HCT116 (cell line): ENCODE measurements around the gene PTGES2. TPM values are rescaled to one million over a fixed set of nuclear protein-coding genes. Genes with fewer than 3 reads are reported as not detected.

Source experiments
- ATAC-seq: fragments of 200-7000 bp; cut with Tn5 transposase; 2 replicates; pipeline ENCODE4 v1.9.1; 2020; ENCODE audit warnings: mild to moderate bottlenecking, moderate library complexity
- BruUV-seq: library from RNA; stranded (reverse); fragments of 400-500 nt; replicated peaks from 2 replicates; lab custom pipeline; 2021; lab: Mats Ljungman, UMichigan
- CTCF ChIA-PET: fragments of 300-600 bp; sonication (Branson Sonifier 250); formaldehyde crosslinking; loops from one replicate; lab custom pipeline; 2021; ENCODE audit warnings: antibody characterized with exemption; lab: Charles Lee
- POLR2A ChIA-PET: fragments of 300-600, 350-600 bp; sonication (Branson Sonifier 250); formaldehyde crosslinking; loops from one replicate; lab custom pipeline; 2021; ENCODE audit warnings: antibody characterized with exemption; lab: Charles Lee
- RAD21 ChIA-PET, 2 experiments: fragments of 300-600 bp; sonication (Branson Sonifier 250); formaldehyde crosslinking; loops; one replicate each; lab custom pipeline; 2023; ENCODE audit warnings: low total read pairs in 2 of 2; ENCODE audit not compliant: uncharacterized antibody in 2 of 2, unreplicated experiment in 2 of 2, low non-redundant PET in 1 of 2; lab: Charles Lee
- DNase-seq: peaks from one replicate; pipeline ENCODE4 v3.0.0-alpha.2; 2010; ENCODE audit warnings: low read depth, low spot score
- H2AFZ ChIP-seq: fragments of 200-600 bp; shearing (Covaris generic), sonication (generic); 2 replicates; pipeline ENCODE4 v1.6.1; 2017; ENCODE audit warnings: low read depth, mixed run types, mixed read lengths, antibody characterized with exemption, low read length; ENCODE audit not compliant: poor library complexity, severe bottlenecking
- H3K27ac ChIP-seq: 2 replicates; pipeline ENCODE4 v1.5.1; 2012; ENCODE audit warnings: low read depth, low read length
- H3K27me3 ChIP-seq: fragments of 200-600 bp; sonication (generic); 2 replicates; pipeline ENCODE4 v1.6.1; 2016; ENCODE audit warnings: mixed run types, low read length, mixed read lengths; ENCODE audit not compliant: insufficient read depth
- H3K36me3 ChIP-seq, 2 experiments: fragments of 200-500 bp in 1 of 2; fragments of 200-600 bp in 1 of 2; sonication (Bioruptor generic) in 1 of 2; sonication (generic) in 1 of 2; 2 replicates each; pipeline versions ENCODE4 v1.5.1 to v1.6.1; 2014 to 2016; ENCODE audit warnings: low read length in 2 of 2, inconsistent platforms in 1 of 2, mixed read lengths in 1 of 2, mixed run types in 1 of 2; ENCODE audit not compliant: insufficient read depth in 2 of 2, control insufficient read depth in 1 of 2
- H3K4me1 ChIP-seq, 2 experiments: fragments of 200-600 bp in 1 of 2; sonication (generic) in 1 of 2; 2 replicates each; pipeline versions ENCODE4 v1.5.1 to v1.6.1; 2012 to 2017; ENCODE audit warnings: low read length in 2 of 2, inconsistent platforms in 1 of 2, mild to moderate bottlenecking in 1 of 2, mixed read lengths in 1 of 2, mixed run types in 1 of 2, moderate library complexity in 1 of 2; ENCODE audit not compliant: insufficient read depth in 2 of 2, control insufficient read depth in 1 of 2
- H3K4me2 ChIP-seq: fragments of 200-600 bp; sonication (generic); 2 replicates; pipeline ENCODE4 v1.6.1; 2017; ENCODE audit warnings: mixed run types, low read length, mixed read lengths
- H3K4me3 ChIP-seq, 2 experiments: fragments of 200-600 bp in 1 of 2; sonication (generic) in 1 of 2; replicated peaks in 1 of 2; 2 replicates each; pipeline ENCODE4 v1.5.1; 2011 to 2016; ENCODE audit warnings: low read length in 2 of 2, control low read depth in 1 of 2, low read depth in 1 of 2, mild to moderate bottlenecking in 1 of 2, mixed read lengths in 1 of 2, mixed run types in 1 of 2
- H3K79me2 ChIP-seq: fragments of 200-600 bp; sonication (generic); 2 replicates; pipeline ENCODE4 v1.6.1; 2017; ENCODE audit warnings: mild to moderate bottlenecking, mixed run types, low read length, moderate library complexity, mixed read lengths; ENCODE audit not compliant: insufficient read depth
- H3K9ac ChIP-seq: fragments of 200-600 bp; sonication (generic); 2 replicates; pipeline ENCODE4 v1.6.1; 2016; ENCODE audit warnings: low read length, mixed read lengths
- H3K9me2 ChIP-seq: fragments of 200-600 bp; sonication (generic), shearing (Covaris generic); 2 replicates; pipeline ENCODE4 v1.6.1; 2017; ENCODE audit warnings: mixed run types, mild to moderate bottlenecking, moderate library complexity; ENCODE audit not compliant: insufficient read depth
- H3K9me3 ChIP-seq, 2 experiments: fragments of 200-500 bp in 1 of 2; fragments of 200-600 bp in 1 of 2; sonication (Bioruptor generic) in 1 of 2; sonication (generic) in 1 of 2; 2 replicates each; pipeline ENCODE4 v1.6.1; 2014 to 2017; ENCODE audit warnings: low read length in 2 of 2, mixed read lengths in 2 of 2, inconsistent platforms in 1 of 2, low read depth in 1 of 2, mild to moderate bottlenecking in 1 of 2, mixed run types in 1 of 2, moderate library complexity in 1 of 2; ENCODE audit not compliant: control insufficient read depth in 1 of 2, insufficient read depth in 1 of 2
- H4K20me1 ChIP-seq: fragments of 200-600 bp; sonication (generic), shearing (Covaris generic); 2 replicates; pipeline ENCODE4 v1.6.1; 2017; ENCODE audit warnings: mixed run types, mild to moderate bottlenecking, moderate library complexity; ENCODE audit not compliant: insufficient read depth
- ATF3 ChIP-seq: IDR thresholded peaks from 2 replicates; pipeline ENCODE4 v1.6.1; 2012
- CBX3 ChIP-seq: IDR thresholded peaks from 2 replicates; pipeline ENCODE4 v1.6.1; 2012; ENCODE audit warnings: low read depth
- CEBPB ChIP-seq: IDR thresholded peaks from 2 replicates; pipeline ENCODE4 v1.6.1; 2012; ENCODE audit warnings: low read depth
- EGR1 ChIP-seq: IDR thresholded peaks from 2 replicates; pipeline ENCODE4 v1.6.1; 2012; ENCODE audit warnings: low read depth
- ELF1 ChIP-seq: IDR thresholded peaks from 2 replicates; pipeline ENCODE4 v1.6.1; 2012; ENCODE audit warnings: low read depth, borderline replicate concordance
- EZH2phosphoT487 ChIP-seq: fragments of 200-600 bp; IDR thresholded peaks from 2 replicates; pipeline ENCODE4 v1.6.1; 2018; ENCODE audit warnings: antibody characterized with exemption, borderline replicate concordance
- FOSL1 ChIP-seq: IDR thresholded peaks from 2 replicates; pipeline ENCODE4 v1.6.1; 2012; ENCODE audit warnings: low read depth
- JUND ChIP-seq: IDR thresholded peaks from 2 replicates; pipeline ENCODE4 v1.6.1; 2012
- MAX ChIP-seq: IDR thresholded peaks from 2 replicates; pipeline ENCODE4 v1.6.1; 2012
- POLR2A ChIP-seq: IDR thresholded peaks from 2 replicates; pipeline ENCODE4 v1.7.0; 2011; ENCODE audit warnings: borderline replicate concordance; ENCODE audit not compliant: insufficient read depth, insufficient read length; ENCODE audit errors: extremely low read depth
- POLR2AphosphoS5 ChIP-seq: IDR thresholded peaks from 2 replicates; pipeline ENCODE4 v1.6.1; 2011; ENCODE audit warnings: mild to moderate bottlenecking, low read depth, low read length, moderate library complexity
- RAD21 ChIP-seq: IDR thresholded peaks from 2 replicates; pipeline ENCODE4 v1.6.1; 2012; ENCODE audit warnings: low read depth, mild to moderate bottlenecking
- SRF ChIP-seq: IDR thresholded peaks from 2 replicates; pipeline ENCODE4 v1.6.1; 2012; ENCODE audit warnings: low read depth
- TCF7L2 ChIP-seq: IDR thresholded peaks from 2 replicates; pipeline ENCODE4 v1.7.0; 2011; ENCODE audit warnings: borderline replicate concordance, inconsistent platforms; ENCODE audit not compliant: insufficient read depth, insufficient read length; ENCODE audit errors: extremely low read depth
- YY1 ChIP-seq: IDR thresholded peaks from 2 replicates; pipeline ENCODE4 v1.6.1; 2011; ENCODE audit warnings: low read length, low read depth, moderate library complexity, mild to moderate bottlenecking; ENCODE audit not compliant: insufficient replicate concordance; ENCODE audit errors: extremely low read depth
- ZFX ChIP-seq: fragments of 450-650 bp; IDR thresholded peaks from 2 replicates; pipeline ENCODE4 v1.6.1; 2017
- intact Hi-C: fragments of 100-400 bp; cut with micrococcal nuclease; formaldehyde crosslinking; loops from 2 replicates; pipeline ENCODE4 v1.10.0; 2022
- total RNA-seq: library from RNA; stranded (reverse); gene quantifications from one replicate; pipeline ENCODE4 v1.2.1, GENCODE V29; 2021; ENCODE audit not compliant: unreplicated experiment
- TF ChIP-seq, protein P1 (sequence below): IDR thresholded peaks from 2 replicates; pipeline ENCODE4 v1.6.1; 2011; ENCODE audit warnings: mild to moderate bottlenecking, low read length, moderate library complexity; ENCODE audit not compliant: insufficient replicate concordance; ENCODE audit errors: extremely low read depth
- TF ChIP-seq, protein P2 (sequence below): IDR thresholded peaks from 2 replicates; pipeline ENCODE4 v1.6.1; 2012; ENCODE audit warnings: low read depth
- TF ChIP-seq, protein P3 (sequence below), 3 experiments: fragments of 200-600 bp in 1 of 3; sonication (generic) in 1 of 3; IDR thresholded peaks in 2 of 3; conservative IDR thresholded peaks in 1 of 3; 2 replicates each; pipeline ENCODE4 v1.5.1; 2012 to 2017; ENCODE audit warnings: low read depth in 2 of 3, low read length in 2 of 3, antibody characterized with exemption in 1 of 3, borderline replicate concordance in 1 of 3, control low read depth in 1 of 3, mild to moderate bottlenecking in 1 of 3, mixed read lengths in 1 of 3, mixed run types in 1 of 3, moderate library complexity in 1 of 3; ENCODE audit not compliant: insufficient read depth in 1 of 3

Gene PTGES2
- total RNA-seq, 1 experiment from 2014 or later: 148 TPM

GRCh38 chr9:128101690-128102089, 25.8 kb downstream of the PTGES2 start:
- Histone ChIP-seq H2AFZ (no peak overlapping the region), H3K4me2 (no peak overlapping the region), H3K9me3 (no peaks in the 10 kb centered on the region), H4K20me1 (no peaks in the 10 kb centered on the region; the same call in 1 of the 2 replicates), H3K27me3 (no peaks in the 10 kb centered on the region), H3K4me3 (no peak overlapping the region), H3K36me3 (peaks cover 11 to 25% of the 10 kb centered on the region in 2 experiments), H3K9me2 (no peaks in the 10 kb centered on the region), H3K27ac (no peak overlapping the region), H3K4me1 (peaks cover 17 to 32% of the 10 kb centered on the region in 2 experiments), H3K79me2 (peaks cover 46% of the 10 kb centered on the region), H3K9ac (no peak overlapping the region)
- BruUV-seq: no TSS peak
- CTCF ChIA-PET: no interaction called here
- RAD21 ChIA-PET: no interaction called here
- intact Hi-C loops: no loop called here
- ATAC-seq (no peak), DNase-seq (no peak)
- TF ChIP-seq ELF1 (no peak), POLR2A (no peak), EZH2phosphoT487 (no peak), CBX3 (no peak), YY1 (no peak), CEBPB (no peak), RAD21 (no peak), SRF (no peak), FOSL1 (no peak), EGR1 (no peak), ZFX (no peak), MAX (no peak), POLR2AphosphoS5 (no peak), JUND (no peak), TCF7L2 (no peak), ATF3 (no peak)
- TF ChIP-seq, protein P1, sequence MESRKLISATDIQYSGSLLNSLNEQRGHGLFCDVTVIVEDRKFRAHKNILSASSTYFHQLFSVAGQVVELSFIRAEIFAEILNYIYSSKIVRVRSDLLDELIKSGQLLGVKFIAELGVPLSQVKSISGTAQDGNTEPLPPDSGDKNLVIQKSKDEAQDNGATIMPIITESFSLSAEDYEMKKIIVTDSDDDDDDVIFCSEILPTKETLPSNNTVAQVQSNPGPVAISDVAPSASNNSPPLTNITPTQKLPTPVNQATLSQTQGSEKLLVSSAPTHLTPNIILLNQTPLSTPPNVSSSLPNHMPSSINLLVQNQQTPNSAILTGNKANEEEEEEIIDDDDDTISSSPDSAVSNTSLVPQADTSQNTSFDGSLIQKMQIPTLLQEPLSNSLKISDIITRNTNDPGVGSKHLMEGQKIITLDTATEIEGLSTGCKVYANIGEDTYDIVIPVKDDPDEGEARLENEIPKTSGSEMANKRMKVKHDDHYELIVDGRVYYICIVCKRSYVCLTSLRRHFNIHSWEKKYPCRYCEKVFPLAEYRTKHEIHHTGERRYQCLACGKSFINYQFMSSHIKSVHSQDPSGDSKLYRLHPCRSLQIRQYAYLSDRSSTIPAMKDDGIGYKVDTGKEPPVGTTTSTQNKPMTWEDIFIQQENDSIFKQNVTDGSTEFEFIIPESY: no peak
- TF ChIP-seq, protein P2, sequence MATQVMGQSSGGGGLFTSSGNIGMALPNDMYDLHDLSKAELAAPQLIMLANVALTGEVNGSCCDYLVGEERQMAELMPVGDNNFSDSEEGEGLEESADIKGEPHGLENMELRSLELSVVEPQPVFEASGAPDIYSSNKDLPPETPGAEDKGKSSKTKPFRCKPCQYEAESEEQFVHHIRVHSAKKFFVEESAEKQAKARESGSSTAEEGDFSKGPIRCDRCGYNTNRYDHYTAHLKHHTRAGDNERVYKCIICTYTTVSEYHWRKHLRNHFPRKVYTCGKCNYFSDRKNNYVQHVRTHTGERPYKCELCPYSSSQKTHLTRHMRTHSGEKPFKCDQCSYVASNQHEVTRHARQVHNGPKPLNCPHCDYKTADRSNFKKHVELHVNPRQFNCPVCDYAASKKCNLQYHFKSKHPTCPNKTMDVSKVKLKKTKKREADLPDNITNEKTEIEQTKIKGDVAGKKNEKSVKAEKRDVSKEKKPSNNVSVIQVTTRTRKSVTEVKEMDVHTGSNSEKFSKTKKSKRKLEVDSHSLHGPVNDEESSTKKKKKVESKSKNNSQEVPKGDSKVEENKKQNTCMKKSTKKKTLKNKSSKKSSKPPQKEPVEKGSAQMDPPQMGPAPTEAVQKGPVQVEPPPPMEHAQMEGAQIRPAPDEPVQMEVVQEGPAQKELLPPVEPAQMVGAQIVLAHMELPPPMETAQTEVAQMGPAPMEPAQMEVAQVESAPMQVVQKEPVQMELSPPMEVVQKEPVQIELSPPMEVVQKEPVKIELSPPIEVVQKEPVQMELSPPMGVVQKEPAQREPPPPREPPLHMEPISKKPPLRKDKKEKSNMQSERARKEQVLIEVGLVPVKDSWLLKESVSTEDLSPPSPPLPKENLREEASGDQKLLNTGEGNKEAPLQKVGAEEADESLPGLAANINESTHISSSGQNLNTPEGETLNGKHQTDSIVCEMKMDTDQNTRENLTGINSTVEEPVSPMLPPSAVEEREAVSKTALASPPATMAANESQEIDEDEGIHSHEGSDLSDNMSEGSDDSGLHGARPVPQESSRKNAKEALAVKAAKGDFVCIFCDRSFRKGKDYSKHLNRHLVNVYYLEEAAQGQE: no peak
- TF ChIP-seq, protein P3, sequence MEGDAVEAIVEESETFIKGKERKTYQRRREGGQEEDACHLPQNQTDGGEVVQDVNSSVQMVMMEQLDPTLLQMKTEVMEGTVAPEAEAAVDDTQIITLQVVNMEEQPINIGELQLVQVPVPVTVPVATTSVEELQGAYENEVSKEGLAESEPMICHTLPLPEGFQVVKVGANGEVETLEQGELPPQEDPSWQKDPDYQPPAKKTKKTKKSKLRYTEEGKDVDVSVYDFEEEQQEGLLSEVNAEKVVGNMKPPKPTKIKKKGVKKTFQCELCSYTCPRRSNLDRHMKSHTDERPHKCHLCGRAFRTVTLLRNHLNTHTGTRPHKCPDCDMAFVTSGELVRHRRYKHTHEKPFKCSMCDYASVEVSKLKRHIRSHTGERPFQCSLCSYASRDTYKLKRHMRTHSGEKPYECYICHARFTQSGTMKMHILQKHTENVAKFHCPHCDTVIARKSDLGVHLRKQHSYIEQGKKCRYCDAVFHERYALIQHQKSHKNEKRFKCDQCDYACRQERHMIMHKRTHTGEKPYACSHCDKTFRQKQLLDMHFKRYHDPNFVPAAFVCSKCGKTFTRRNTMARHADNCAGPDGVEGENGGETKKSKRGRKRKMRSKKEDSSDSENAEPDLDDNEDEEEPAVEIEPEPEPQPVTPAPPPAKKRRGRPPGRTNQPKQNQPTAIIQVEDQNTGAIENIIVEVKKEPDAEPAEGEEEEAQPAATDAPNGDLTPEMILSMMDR (IDR thresholded peaks at IDR 0.05 in 2 of 3, conservative IDR thresholded peaks at IDR 0.05 in 1 of 3; ENCODE audit: borderline replicate concordance in 1 of 3, insufficient read depth in 1 of 3, low read depth in 2 of 3, low read length in 2 of 3): no peak
- POLR2A ChIA-PET: no interaction called here
